Ovary (tissue), 9 donors: Measurements from ENCODE around the gene ACOT6. TPM values are rescaled to one million over a fixed set of nuclear protein-coding genes. Genes with fewer than 3 reads are reported as not detected.

Source experiments
- DNase-seq, 5 donors: peaks; one replicate each; pipeline ENCODE4 v3.0.0-alpha.2; 2019 to 2020
- H3K27ac ChIP-seq, 2 donors: fragments of 200-600 bp; one replicate each; pipeline versions ENCODE4 v1.5.1 to v1.8.0; 2019 to 2022
- H3K27me3 ChIP-seq: fragments of 200-600 bp; one replicate; pipeline ENCODE4 v1.8.0; 2022
- H3K36me3 ChIP-seq: fragments of 200-600 bp; sonication (generic); one replicate; pipeline ENCODE4 v1.5.1; 2019
- H3K4me1 ChIP-seq: one replicate; pipeline ENCODE4 v1.8.1; 2013; ENCODE audit warnings: mild to moderate bottlenecking, moderate library complexity; ENCODE audit not compliant: insufficient read depth
- H3K4me3 ChIP-seq: fragments of 200-600 bp; sonication (generic); one replicate; pipeline ENCODE4 v1.5.1; 2017
- H3K9me3 ChIP-seq, 2 donors: fragments of 200-600 bp in 1 of 2; sonication (generic) in 1 of 2; one replicate each; pipeline versions ENCODE4 v1.5.1 to v1.8.1; 2013 to 2019; ENCODE audit warnings: mild to moderate bottlenecking in 1 of 2, moderate library complexity in 1 of 2
- CTCF ChIP-seq, 3 donors: fragments of 450-650 bp in 2 of 3; fragments of 200-600 bp in 1 of 3; IDR thresholded peaks; one replicate each; pipeline versions ENCODE4 v1.5.1 to v1.8.0; 2016 to 2022; ENCODE audit warnings: antibody characterized with exemption in 3 of 3, mild to moderate bottlenecking in 1 of 3
- EP300 ChIP-seq: sonication (generic); formaldehyde crosslinking; IDR thresholded peaks from one replicate; pipeline ENCODE4 v1.6.1; 2017; ENCODE audit warnings: antibody characterized with exemption
- POLR2A ChIP-seq: fragments of 450-650 bp; IDR thresholded peaks from one replicate; pipeline ENCODE4 v1.6.1; 2017; ENCODE audit warnings: antibody characterized with exemption, mild to moderate bottlenecking, moderate library complexity
- WGBS, 3 donors: extraction: QIAGEN DNeasy Blood & Tissue Kit in 1 of 3; methylation state at CpG; one replicate each; pipeline versions ENCODE4 v1.1.5 to v1.1.7; 2013 to 2017; 5-methylcytosine and 5-hydroxymethylcytosine counted together
- intact Hi-C, 4 donors: fragments of 100-400 bp; cut with DNase I; formaldehyde crosslinking; loops; one replicate each; pipeline versions ENCODE4 v1.11.0 to v1.15.1; 2022 to 2023
- polyA plus RNA-seq, 2 donors: library from polyadenylated mRNA; stranded (reverse); fragments of 200-250 nt in 1 of 2; fragments of 350-450 nt in 1 of 2; fragmentation: Illumina TruSeq in 1 of 2; extraction: RNeasy Lipid Tissue Mini Kit (QIAGEN cat#74804) in 1 of 2; gene quantifications; one replicate each; pipeline ENCODE4 v1.2.3, GENCODE V29; 2013 to 2014
- total RNA-seq, 7 donors: library from RNA; depleted of rRNA in 2 of 7; stranded (reverse); fragments of >200 nt in 2 of 7; fragmentation: NEBNext Ultra II Directional in 3 of 7; extraction: Animal tissue kit (Norgen Biotek cat#: 25700) in 3 of 7; gene quantifications; one replicate each; pipeline versions ENCODE4 v1.1.0 to v1.2.4, GENCODE V29; 2016 to 2023
- donor health status: DM: no; HTN: no; CAD: no; lungs with moderate emphysema.
- donor health status: DM: no; HTN: no; CAD: no.
- donor health status: Bipolar disorder and iron deficiency.
- donor health status: DM: yes; HTN: yes; CAD: no.
- donor health status: DM: no; HTN: no; CAD: no.
- donor health status: DM: yes; HTN: yes; CAD: no.

ACOT6 gene
- total and polyA plus RNA-seq, 9 donors, result 0.10 TPM; not detected in 8

GRCh38 chr14:73606271-73606670 lies 6.0 kb upstream of the ACOT6 start:
- no peaks in the 10 kb centered on the region for H3K27me3 ChIP-seq
- H3K9me3 ChIP-seq, result no peaks in the 10 kb centered on the region
- TF ChIP-seq EP300, result no peak
- no peak for TF ChIP-seq POLR2A
- no peak for TF ChIP-seq CTCF (IDR thresholded peaks at IDR 0.05)
- intact Hi-C loops, result no loop called here
- no peaks in the 10 kb centered on the region for H3K4me1 ChIP-seq
- no peak overlapping the region for H3K4me3 ChIP-seq
- H3K27ac ChIP-seq, result no peak overlapping the region
- H3K36me3 ChIP-seq, result no peaks in the 10 kb centered on the region
- WGBS, 3 donors, result 79 to 97% (median 88%) methylated on average over 3 of the region's 3 CpGs
- DNase-seq, result no peak

GRCh38 chr14:73607241-73607640 lies 5.1 kb upstream of the ACOT6 start:
- H3K4me3 ChIP-seq, result no peak overlapping the region
- intact Hi-C loops, result no loop called here
- H3K36me3 ChIP-seq, result no peaks in the 10 kb centered on the region
- H3K4me1 ChIP-seq, result no peaks in the 10 kb centered on the region
- no peak for TF ChIP-seq EP300
- no peak for DNase-seq
- WGBS, 3 donors, result 78 to 94% (median 86%) methylated on average over 1 of the region's 1 CpG
- no peaks in the 10 kb centered on the region for H3K27me3 ChIP-seq
- H3K27ac ChIP-seq, result no peak overlapping the region
- H3K9me3 ChIP-seq, result no peaks in the 10 kb centered on the region

GRCh38 chr14:73610687-73611086 lies 1.6 kb upstream of the ACOT6 start:
- TF ChIP-seq EP300, result no peak
- no peak for TF ChIP-seq CTCF (IDR thresholded peaks at IDR 0.05)
- no peak for TF ChIP-seq POLR2A
- no peak overlapping the region for H3K4me3 ChIP-seq
- H3K9me3 ChIP-seq, result no peaks in the 10 kb centered on the region
- no peak for DNase-seq
- H3K4me1 ChIP-seq, result no peaks in the 10 kb centered on the region
- intact Hi-C loops, result no loop called here
- H3K27ac ChIP-seq, result no peak overlapping the region
- H3K27me3 ChIP-seq, result no peaks in the 10 kb centered on the region
- no peaks in the 10 kb centered on the region for H3K36me3 ChIP-seq
- 5 to 35% (median 28%) methylated on average over 2 of the region's 2 CpGs for WGBS, 3 donors

GRCh38 chr14:73613046-73613383 lies 698 bp downstream of the ACOT6 start:
- Histone ChIP-seq H3K27ac (peak overlapping the region; percentile 42 to 92), H3K36me3 (no peaks in the 10 kb centered on the region), H3K27me3 (no peaks in the 10 kb centered on the region), H3K9me3 (no peaks in the 10 kb centered on the region), H3K4me1 (no peaks in the 10 kb centered on the region), H3K4me3 (peak overlapping the region; percentile 60)
- no peak for DNase-seq
- intact Hi-C loops, result no loop called here
- WGBS, 3 donors, result 1 to 2% (median 2%) methylated on average over 13 of the region's 13 CpGs
- TF ChIP-seq EP300, result no peak
- no peak for TF ChIP-seq POLR2A
- no peak for TF ChIP-seq CTCF (IDR thresholded peaks at IDR 0.05)

- Histone ChIP-seq H3K9me3 (no peaks in the 10 kb centered on the region), H3K4me1 (no peaks in the 10 kb centered on the region), H3K4me3 (no peak overlapping the region), H3K36me3 (no peaks in the 10 kb centered on the region), H3K27me3 (no peaks in the 10 kb centered on the region), H3K27ac (peak overlapping the region in 1 of 2 donors; percentile 92)
- TF ChIP-seq POLR2A (no peak), EP300 (no peak), CTCF (IDR thresholded peaks at IDR 0.05) (no peak)
- 80 to 88% (median 85%) methylated on average over 3 of the region's 3 CpGs for WGBS, 3 donors
- intact Hi-C loops, result no loop called here
- no peak for DNase-seq
These were observed 1.2 kb downstream of the ACOT6 start for GRCh38 chr14:73613419-73613963.
